ENCODE measurements around the gene SGPL1.

Gene SGPL1

DNA sequence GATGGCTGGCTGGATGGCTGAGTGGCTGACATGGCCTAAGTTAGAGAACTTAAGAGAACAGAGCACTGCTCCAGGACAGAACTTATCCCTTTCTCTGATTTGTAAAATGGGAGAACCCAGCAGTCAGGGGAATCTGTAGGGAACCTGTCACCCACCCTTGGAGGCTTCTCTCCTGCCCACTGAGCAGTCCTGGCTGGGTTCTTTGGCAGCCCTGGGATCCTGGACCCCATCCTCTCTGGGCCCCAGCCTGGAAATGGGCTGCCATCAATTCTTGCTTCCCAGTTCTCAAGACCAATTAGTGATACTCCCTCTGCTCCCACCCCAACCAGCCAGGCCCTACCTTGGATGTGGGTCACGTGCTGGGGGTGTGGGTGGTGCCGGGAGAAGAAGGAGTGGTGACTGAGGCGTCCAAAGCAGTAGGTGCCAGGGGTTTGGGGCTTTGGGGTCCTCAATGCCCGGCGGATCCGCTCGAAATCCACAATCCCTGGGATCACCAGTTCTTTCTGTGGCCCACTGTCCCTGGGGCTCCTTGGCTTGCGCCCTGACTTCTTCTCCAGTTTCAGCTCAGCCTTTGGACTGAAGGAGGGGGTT lies 34.2 kb upstream of the SGPL1 start:
- Histone ChIP-seq H3K4me3 (replicated peaks; ENCODE audit: insufficient read depth, low read length) (no peak overlapping the region), H3K27me3 (ENCODE audit: insufficient read depth, poor library complexity, severe bottlenecking) (no peaks in the 10 kb centered on the region), H3K27ac (replicated peaks) (no peak overlapping the region)
- TF ChIP-seq POLR2AphosphoS5 (IDR thresholded peaks at IDR 0.05; ENCODE audit: low read depth), result no peak
- TF ChIP-seq REST (IDR thresholded peaks at IDR 0.05; ENCODE audit: insufficient replicate concordance, low read depth), result no peak
- no peak for TF ChIP-seq CTCF (IDR thresholded peaks at IDR 0.05; ENCODE audit: insufficient read depth, low read length)
- DNase-seq (ENCODE audit: low read depth in 1 of 2, low spot score in 1 of 2), result no peak

DNA sequence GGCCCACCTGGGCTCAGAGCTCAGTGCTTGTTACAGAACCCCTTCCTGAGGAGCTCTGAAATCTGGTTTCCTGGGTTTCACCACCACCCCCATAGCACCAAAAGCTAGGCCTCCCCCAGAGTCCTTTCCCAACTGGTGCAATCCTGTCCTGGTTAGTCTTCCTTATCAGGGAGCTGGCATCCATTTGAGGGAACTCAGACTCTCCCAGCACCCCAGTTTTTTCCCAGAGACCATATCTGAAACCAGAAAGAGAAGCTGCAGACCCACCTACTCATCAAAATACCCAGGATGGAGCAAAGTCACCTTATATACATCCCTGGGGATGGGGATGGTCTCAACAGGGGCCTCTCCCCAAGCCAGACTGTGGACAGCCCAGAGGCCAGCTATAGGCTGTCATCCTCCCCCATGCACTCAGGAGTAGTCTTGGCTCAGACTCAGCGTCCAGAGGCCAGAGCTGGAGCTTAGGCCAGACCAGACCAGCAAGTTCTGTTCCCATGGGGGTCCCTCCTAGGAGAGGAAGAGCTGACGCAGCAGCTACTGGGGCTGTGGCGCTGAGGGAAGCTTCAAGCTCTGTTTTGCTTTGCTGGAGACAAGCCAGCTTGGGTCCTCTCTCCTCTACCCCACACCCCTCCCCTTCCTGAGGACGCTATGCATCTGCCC lies 33.5 kb upstream of the SGPL1 start:
- DNase-seq (ENCODE audit: low read depth in 1 of 2, low spot score in 1 of 2), result no peak
- H3K27me3 ChIP-seq (ENCODE audit: insufficient read depth, poor library complexity, severe bottlenecking), result no peaks in the 10 kb centered on the region
- H3K4me3 ChIP-seq (replicated peaks; ENCODE audit: insufficient read depth, low read length), result no peak overlapping the region
- no peak overlapping the region for H3K27ac ChIP-seq (replicated peaks)
- no peak for TF ChIP-seq SPI1 (IDR thresholded peaks at IDR 0.05; ENCODE audit: borderline replicate concordance, low read depth)
- TF ChIP-seq REST (IDR thresholded peaks at IDR 0.05; ENCODE audit: insufficient replicate concordance, low read depth), result no peak
- no peak for TF ChIP-seq GABPA (IDR thresholded peaks at IDR 0.05; ENCODE audit: low read depth)
- no peak for TF ChIP-seq POLR2AphosphoS5 (IDR thresholded peaks at IDR 0.05; ENCODE audit: low read depth)

DNA sequence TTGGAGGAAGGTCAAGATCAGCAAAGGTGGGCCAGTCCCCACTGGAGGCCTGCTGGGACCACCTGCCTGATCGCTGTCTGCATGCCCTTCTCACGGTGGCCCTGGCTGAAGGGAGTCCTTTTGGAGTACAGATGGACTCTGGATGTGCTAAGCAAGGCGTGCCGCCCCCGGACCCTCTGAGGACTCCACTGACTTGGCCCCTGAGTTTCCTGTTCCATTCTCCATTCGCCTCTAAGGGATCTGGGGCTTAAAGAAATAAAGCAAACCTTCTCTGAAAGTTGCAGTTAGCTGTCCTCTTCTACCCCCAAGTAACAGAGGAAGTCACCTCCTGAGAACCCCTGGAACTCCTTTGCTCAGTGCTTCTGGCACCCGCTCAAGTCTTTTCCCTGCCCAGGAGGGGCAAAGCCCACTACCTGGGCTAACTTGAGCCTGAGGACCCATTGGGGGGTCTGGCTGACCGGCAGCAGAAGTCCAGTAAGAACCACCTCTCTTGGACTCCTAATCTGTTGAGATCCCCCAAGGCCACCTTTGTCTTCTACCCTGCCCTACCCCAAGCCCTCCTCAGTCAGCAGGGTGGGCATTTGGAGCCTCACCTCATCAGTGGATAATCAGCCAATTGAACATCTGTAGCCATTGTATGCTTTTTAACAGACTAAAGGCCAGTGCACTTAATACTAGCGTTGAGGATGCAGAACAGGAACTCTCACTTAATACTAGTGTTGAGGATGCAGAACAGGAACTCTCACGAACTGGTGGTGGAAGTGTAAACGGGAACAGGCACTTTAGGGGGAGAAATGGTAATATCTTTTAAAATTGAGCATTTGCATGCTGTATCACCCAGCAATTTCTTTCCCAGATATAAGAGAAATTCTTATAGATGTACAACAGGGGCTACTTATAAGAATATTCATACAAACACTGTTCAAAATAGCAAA lies 32.7 kb upstream of the SGPL1 start:
- no peak for DNase-seq (ENCODE audit: low read depth in 1 of 2, low spot score in 1 of 2)
- Histone ChIP-seq H3K27ac (replicated peaks) (no peak overlapping the region), H3K4me3 (replicated peaks; ENCODE audit: insufficient read depth, low read length) (no peak overlapping the region), H3K27me3 (ENCODE audit: insufficient read depth, poor library complexity, severe bottlenecking) (no peaks in the 10 kb centered on the region)
- no peak for TF ChIP-seq CTCF (IDR thresholded peaks at IDR 0.05; ENCODE audit: insufficient read depth, low read length)
- TF ChIP-seq SPI1 (IDR thresholded peaks at IDR 0.05; ENCODE audit: borderline replicate concordance, low read depth), result peak; percentile 63

- Histone ChIP-seq H3K4me3 (replicated peaks; ENCODE audit: insufficient read depth, low read length) (no peak overlapping the region), H3K27me3 (ENCODE audit: insufficient read depth, poor library complexity, severe bottlenecking) (no peaks in the 10 kb centered on the region), H3K27ac (replicated peaks) (no peak overlapping the region)
- TF ChIP-seq POLR2AphosphoS5 (IDR thresholded peaks at IDR 0.05; ENCODE audit: low read depth) (no peak), SPI1 (IDR thresholded peaks at IDR 0.05; ENCODE audit: borderline replicate concordance, low read depth) (peak; percentile 11; the same call in 1 of the 2 replicates)
- no peak for DNase-seq (ENCODE audit: low read depth in 1 of 2, low spot score in 1 of 2)
These were observed 31.7 kb upstream of the SGPL1 start for GRCh38 chr10:70784016-70784415.
